Measurements from ENCODE around the gene TGFBR3L.

The TGFBR3L gene

DNA sequence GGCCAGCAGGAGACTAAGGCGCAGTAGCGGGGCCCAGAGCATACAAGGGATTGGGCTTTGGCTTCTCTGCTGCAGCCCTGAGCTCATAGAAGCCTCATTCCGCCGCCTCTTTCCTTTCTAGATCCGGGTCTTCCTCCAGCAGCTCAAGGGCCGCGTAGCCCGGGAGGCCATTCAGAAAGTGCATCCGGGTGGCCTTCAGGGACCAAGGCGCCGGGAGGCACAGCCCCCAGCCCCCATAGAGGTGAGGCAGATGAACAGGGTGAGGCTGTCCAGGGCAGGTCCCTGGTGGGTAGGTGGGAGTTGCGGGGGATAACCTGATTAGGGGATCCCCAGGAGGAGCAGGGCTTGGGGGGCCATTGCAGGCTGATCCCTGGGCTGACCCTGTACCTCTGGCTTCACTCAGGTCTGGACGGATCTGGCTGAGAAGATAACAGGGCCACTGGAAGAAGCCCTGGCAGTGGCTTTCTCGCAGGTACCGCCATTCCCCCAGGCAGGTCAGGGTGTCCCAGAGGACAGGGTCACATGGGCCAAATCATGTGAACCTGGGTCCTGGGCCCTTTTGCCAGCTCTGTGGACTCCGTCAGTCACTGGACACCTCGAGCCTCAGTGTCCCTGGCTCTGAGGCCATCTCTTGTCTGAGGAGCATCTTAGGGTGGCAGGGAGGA is 6.8 kb downstream of the TGFBR3L start:
- Mint-ChIP-seq H3K27me3 (ENCODE audit: low read depth, poor library complexity) (peaks cover 34% of the 10 kb centered on the region), H3K4me3 (peak overlapping the region; percentile 85), H3K9me3 (no peaks in the 10 kb centered on the region), H3K4me1 (peaks cover 40% of the 10 kb centered on the region), H3K36me3 (ENCODE audit: low read depth) (peaks cover 4% of the 10 kb centered on the region), H3K27ac (peak overlapping the region; percentile 81)
- TF ChIP-seq, protein P1, sequence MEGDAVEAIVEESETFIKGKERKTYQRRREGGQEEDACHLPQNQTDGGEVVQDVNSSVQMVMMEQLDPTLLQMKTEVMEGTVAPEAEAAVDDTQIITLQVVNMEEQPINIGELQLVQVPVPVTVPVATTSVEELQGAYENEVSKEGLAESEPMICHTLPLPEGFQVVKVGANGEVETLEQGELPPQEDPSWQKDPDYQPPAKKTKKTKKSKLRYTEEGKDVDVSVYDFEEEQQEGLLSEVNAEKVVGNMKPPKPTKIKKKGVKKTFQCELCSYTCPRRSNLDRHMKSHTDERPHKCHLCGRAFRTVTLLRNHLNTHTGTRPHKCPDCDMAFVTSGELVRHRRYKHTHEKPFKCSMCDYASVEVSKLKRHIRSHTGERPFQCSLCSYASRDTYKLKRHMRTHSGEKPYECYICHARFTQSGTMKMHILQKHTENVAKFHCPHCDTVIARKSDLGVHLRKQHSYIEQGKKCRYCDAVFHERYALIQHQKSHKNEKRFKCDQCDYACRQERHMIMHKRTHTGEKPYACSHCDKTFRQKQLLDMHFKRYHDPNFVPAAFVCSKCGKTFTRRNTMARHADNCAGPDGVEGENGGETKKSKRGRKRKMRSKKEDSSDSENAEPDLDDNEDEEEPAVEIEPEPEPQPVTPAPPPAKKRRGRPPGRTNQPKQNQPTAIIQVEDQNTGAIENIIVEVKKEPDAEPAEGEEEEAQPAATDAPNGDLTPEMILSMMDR (IDR thresholded peaks at IDR 0.05), result no peak
- DNase-seq, result no peak

DNA sequence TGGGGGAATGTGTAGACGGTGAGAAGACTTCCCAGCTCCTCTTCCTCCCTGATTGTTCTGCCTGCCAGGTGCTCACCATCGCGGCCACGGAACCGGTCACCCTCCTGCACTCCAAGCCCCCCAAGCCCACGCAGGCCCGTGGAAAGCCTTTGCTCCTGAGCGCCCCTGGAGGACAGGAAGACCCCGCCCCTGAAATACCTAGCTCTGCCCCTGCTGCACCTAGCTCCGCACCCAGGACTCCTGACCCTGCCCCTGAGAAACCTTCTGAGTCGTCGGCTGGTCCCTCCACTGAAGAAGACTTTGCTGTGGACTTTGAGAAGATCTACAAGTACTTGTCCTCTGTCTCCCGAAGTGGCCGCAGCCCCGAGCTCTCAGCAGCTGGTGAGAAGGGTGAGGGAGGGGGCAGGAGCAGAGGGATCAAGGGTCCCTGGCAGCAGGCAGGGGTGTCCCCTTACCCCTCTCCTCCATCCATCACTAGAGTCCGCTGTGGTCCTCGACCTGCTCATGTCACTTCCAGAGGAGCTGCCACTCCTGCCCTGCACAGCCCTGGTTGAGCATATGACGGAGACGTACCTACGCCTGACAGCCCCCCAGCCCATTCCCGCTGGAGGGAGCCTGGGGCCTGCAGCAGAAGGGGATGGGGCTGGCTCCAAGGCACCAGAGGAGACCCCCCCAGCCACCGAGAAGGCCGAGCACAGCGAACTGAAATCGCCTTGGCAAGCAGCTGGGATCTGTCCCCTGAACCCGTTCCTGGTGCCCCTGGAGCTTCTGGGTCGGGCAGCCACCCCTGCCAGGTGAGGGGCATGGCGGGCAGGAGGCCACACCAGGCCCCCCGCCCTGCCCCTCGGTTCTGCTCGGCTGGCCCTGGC is 7.6 kb downstream of the TGFBR3L start:
- H3K9me3 Mint-ChIP-seq, result no peaks in the 10 kb centered on the region
- no peak overlapping the region for H3K4me3 Mint-ChIP-seq
- H3K4me1 Mint-ChIP-seq, result peaks cover 39% of the 10 kb centered on the region
- peaks cover 4% of the 10 kb centered on the region for H3K36me3 Mint-ChIP-seq (ENCODE audit: low read depth)
- TF ChIP-seq, protein P1 (IDR thresholded peaks at IDR 0.05), result no peak
- no peak for DNase-seq
- H3K27me3 Mint-ChIP-seq (ENCODE audit: low read depth, poor library complexity), result peaks cover 26% of the 10 kb centered on the region
- no peak overlapping the region for H3K27ac Mint-ChIP-seq

DNA sequence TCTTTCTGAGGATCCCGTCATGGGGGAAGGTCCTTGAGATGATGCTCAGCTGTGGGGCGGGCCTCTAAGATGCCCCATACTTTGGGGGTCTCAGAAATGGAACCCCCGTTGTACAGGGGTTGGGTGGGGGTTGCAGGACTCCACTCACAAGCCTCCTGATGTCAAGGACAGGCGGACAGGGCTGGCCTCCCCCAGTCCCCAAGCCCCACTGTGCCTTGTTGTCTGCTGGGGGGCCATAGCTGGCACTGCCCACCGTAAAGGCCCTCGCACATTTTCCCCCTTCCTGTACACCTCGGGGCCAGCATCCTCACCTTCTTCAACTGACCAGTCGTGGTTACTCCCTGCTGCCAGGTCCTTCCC is 8.2 kb downstream of the TGFBR3L start:
- Mint-ChIP-seq H3K36me3 (ENCODE audit: low read depth) (peaks cover 4% of the 10 kb centered on the region), H3K27ac (no peak overlapping the region), H3K9me3 (no peaks in the 10 kb centered on the region), H3K27me3 (ENCODE audit: low read depth, poor library complexity) (peaks cover 20% of the 10 kb centered on the region), H3K4me3 (no peak overlapping the region), H3K4me1 (peaks cover 39% of the 10 kb centered on the region)
- TF ChIP-seq, protein P1 (IDR thresholded peaks at IDR 0.05), result no peak
- DNase-seq, result no peak

DNA sequence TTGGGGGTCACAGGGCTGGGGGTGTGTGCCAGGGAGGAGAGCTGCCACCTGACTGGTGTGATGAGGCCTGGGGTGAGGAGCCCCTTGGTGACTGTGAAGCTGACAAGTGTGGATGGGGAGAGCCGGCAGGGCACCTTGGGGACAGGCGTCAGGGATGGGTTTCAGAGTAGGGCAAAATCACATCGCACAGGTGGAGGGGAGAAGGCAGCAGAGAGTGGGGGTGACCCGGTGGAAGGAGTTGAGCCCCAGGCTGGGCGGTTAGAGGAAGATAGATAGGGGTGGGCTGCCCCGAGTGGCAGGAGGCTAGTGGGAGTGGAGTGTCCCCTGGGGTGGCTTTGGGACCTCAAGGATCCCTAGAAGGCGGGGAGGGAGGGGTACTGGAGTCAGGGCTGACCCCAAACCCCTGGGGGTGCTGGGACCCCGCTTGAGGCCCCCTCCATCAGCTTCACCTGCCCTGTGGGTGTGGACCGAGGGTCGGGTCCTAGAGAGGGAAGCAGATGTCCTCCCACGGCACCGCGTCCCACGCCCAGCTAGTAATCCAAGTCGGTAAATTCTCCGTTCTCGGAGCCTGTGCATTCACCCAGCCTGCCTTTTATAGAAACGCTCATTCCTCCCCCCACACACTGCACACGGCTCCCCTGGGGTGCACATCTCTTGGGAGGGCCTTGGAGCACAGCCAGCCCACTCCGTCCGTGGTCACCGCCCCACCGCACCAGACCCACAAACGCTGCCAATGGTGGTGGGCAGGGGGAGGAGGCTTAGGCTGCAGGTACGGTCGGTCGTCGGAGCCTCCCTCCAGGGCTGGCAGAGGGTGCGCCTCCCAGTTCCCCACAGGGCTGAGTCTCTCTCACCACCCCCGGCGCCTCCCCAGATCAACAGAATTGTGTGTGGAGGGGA is 8.9 kb downstream of the TGFBR3L start:
- DNase-seq, result no peak
- no peaks in the 10 kb centered on the region for H3K9me3 Mint-ChIP-seq
- peaks cover 4% of the 10 kb centered on the region for H3K36me3 Mint-ChIP-seq (ENCODE audit: low read depth)
- TF ChIP-seq, protein P1 (IDR thresholded peaks at IDR 0.05), result no peak
- peaks cover 13% of the 10 kb centered on the region for H3K27me3 Mint-ChIP-seq (ENCODE audit: low read depth, poor library complexity)
- H3K4me1 Mint-ChIP-seq, result peaks cover 40% of the 10 kb centered on the region
- H3K27ac Mint-ChIP-seq, result peak overlapping the region; percentile 54
- H3K4me3 Mint-ChIP-seq, result no peak overlapping the region

DNA sequence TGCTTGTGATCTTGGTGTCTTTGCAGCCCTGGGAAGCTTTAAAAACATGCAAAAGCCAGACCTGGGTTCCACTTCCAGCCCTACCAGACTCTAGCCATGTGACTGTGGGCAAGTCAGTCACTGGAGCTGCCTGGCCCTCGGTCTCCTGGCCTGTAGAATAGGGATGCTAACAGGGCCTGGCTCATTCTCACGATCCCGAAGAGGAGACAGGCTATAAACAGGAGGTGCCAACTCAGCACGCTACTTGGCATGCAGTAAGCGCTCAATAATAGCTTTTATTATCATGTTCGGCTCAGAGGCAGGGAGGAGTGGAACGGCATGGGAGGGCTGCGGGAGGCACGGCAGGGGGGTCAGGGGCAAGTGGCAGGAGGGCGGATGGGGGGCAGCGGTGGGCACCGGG is 9.6 kb downstream of the TGFBR3L start:
- TF ChIP-seq, protein P1 (IDR thresholded peaks at IDR 0.05), result no peak
- peaks cover 47% of the 10 kb centered on the region for H3K4me1 Mint-ChIP-seq
- peaks cover 4% of the 10 kb centered on the region for H3K36me3 Mint-ChIP-seq (ENCODE audit: low read depth)
- no peak for DNase-seq
- no peaks in the 10 kb centered on the region for H3K9me3 Mint-ChIP-seq
- no peak overlapping the region for H3K27ac Mint-ChIP-seq
- peaks cover 6% of the 10 kb centered on the region for H3K27me3 Mint-ChIP-seq (ENCODE audit: low read depth, poor library complexity)
- peak overlapping the region; percentile 67 for H3K4me3 Mint-ChIP-seq

All from nephron progenitor cell (in vitro differentiated cells).